GM10847 (cell line): ENCODE measurements around the gene PTPRN2.

Experiments
- POLR2A ChIP-seq: IDR thresholded peaks from 2 replicates; pipeline ENCODE4 v1.6.1; 2011; ENCODE audit not compliant: insufficient read length; ENCODE audit errors: extremely low read depth

Gene PTPRN2

GRCh38 chr7:157904866-157905570 is 682.6 kb downstream of the PTPRN2 start:
- TF ChIP-seq POLR2A: no peak

GRCh38 chr7:157904211-157904865 is 683.3 kb downstream of the PTPRN2 start:
- no peak for TF ChIP-seq POLR2A

- no peak for TF ChIP-seq POLR2A
Observed at GRCh38 chr7:157903710-157904109, 683.9 kb downstream of the PTPRN2 start.

GRCh38 chr7:157903296-157903695 is 684.3 kb downstream of the PTPRN2 start:
- no peak for TF ChIP-seq POLR2A

- TF ChIP-seq POLR2A: no peak
Observed at GRCh38 chr7:157901166-157901565, 686.5 kb downstream of the PTPRN2 start.

- no peak for TF ChIP-seq POLR2A
Observed at GRCh38 chr7:157900556-157900955, 687.1 kb downstream of the PTPRN2 start.

GRCh38 chr7:157900011-157900410 is 687.6 kb downstream of the PTPRN2 start:
- TF ChIP-seq POLR2A: no peak

- no peak for TF ChIP-seq POLR2A
Observed at GRCh38 chr7:157898802-157899505, 688.7 kb downstream of the PTPRN2 start.

- TF ChIP-seq POLR2A: no peak
Observed at GRCh38 chr7:157898261-157898660, 689.4 kb downstream of the PTPRN2 start.

- no peak for TF ChIP-seq POLR2A
Observed at GRCh38 chr7:157897681-157898080, 689.9 kb downstream of the PTPRN2 start.

- no peak for TF ChIP-seq POLR2A
Observed at GRCh38 chr7:157896774-157897555, 690.7 kb downstream of the PTPRN2 start.

- no peak for TF ChIP-seq POLR2A
Observed at GRCh38 chr7:157895520-157896375, 691.9 kb downstream of the PTPRN2 start.

GRCh38 chr7:157893535-157894044 is 694.0 kb downstream of the PTPRN2 start:
- TF ChIP-seq POLR2A: no peak
